HG03280 (cell line): ENCODE data around the gene SLC35F2.
"Not testable (repeated sequence)": the region's sequence is repeated elsewhere in the genome, so short reads cannot be mapped to it uniquely, and the experiment has no call there.

ENCODE experiments used
- ATAC-seq: cut with Tn5 transposase; IDR thresholded peaks from one replicate; pipeline ENCODE4 v1.9.1; 2021; ENCODE audit warnings: mild to moderate bottlenecking, moderate library complexity; ENCODE audit not compliant: unreplicated experiment

The SLC35F2 gene

DNA sequence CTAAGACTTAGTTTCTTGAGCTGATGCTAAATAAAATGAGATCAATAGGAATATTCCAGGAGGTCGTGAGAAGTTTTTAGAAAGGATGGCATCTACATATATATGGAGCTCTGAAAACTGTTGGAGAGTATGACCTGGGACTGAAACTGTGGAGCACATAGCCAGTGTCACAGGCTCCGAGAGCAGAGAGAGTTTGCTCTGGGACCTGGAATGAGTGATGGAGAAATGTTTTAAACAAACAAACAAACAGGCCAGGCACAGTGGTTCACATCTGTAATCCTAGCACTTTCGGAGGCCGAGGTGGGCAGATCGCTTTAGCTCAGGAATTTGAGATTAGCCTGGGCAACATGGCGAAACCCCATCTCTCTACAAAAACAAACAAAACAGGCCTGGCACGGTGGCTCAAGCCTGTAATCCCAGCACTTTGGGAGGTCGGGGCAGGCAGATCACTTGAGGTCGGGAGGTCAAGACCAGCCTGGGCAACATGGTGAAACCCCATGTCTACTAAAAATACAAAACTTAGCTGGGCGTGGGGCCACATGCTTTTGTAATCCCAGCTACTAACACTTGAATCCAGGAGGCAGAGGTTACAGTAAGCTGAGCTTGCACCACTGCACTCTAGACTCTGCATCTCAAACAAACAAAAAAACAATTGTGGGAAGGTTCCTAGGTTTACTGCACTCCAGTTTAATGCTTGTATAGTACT lies 67.1 kb downstream of the SLC35F2 start:
- no peak for ATAC-seq

DNA sequence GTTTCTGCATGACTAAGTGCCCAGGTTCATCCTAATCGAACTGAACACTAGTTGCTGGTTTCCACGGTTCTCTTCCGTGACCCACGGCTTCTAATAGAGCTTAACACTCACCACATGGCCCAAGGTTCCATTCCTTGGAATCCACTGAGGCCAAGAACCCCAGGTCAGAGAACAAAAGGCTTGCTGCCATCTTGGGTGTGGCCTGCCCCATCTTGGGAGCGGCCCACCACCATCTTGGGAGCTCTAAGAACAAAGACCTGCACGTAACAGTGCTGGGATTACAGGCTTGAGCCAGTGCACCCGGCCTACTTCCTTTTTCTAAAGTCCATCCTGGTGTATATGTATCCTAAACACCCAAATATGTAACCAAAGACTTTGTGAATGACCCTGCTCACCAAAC lies 68.8 kb downstream of the SLC35F2 start:
- no peak for ATAC-seq

DNA sequence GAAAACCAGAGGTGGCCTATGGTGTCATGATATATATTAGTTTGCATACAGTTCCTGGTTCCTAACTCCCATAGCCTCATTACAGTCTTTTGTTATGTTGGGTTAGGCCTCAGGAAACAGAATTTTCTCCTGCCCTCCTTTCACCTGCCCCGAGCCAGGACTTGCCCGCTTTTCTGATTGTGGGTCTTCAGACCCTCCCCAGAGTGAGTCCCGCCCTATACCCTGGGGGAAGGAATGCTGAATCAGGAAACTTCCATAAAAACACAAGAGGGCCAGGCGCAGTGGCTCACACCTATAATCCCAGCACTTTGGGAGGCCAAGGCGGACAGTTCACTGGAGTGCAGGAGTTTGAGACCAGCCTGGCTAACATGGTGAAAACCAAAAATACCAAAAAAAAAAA lies 70.9 kb downstream of the SLC35F2 start:
- ATAC-seq: no peak

DNA sequence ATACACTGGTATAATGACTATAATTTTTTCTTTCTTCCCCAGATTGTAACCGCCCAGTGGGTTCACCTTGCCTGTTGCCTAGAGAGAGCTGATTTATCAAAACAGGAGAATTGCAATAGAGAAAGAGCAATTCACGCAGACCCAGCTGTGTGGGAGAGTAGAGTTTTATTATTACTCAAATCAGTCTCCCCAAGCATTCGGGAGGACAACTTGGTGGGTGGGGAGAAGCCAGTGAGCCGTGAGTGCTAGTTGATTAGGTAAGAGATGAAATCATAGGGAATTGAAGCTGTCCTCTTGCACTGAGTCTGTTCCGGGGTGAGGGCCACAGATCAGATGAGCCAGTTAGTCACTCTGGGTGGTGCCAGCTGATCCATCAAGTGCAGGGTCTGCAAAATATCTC lies 73.2 kb downstream of the SLC35F2 start:
- ATAC-seq: no peak

DNA sequence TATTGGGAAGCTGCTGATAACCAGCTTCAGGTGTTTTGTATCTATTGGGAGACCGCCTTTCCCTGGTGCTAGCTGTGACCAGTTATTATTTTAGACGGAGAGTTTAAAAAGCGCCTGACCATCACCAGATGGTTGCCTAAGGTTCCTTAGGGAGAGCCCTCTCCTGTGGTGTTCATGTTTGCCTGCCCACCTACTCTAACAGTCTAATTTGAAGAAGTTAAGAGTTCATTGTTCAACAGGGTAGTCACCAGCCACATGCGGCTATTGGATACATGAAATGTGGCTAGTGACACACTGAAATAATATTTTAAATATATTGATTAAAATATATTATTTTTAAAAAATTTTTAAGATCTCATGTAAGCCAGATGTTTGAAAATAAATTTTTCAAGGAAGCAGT lies 75.5 kb downstream of the SLC35F2 start:
- ATAC-seq: no peak

DNA sequence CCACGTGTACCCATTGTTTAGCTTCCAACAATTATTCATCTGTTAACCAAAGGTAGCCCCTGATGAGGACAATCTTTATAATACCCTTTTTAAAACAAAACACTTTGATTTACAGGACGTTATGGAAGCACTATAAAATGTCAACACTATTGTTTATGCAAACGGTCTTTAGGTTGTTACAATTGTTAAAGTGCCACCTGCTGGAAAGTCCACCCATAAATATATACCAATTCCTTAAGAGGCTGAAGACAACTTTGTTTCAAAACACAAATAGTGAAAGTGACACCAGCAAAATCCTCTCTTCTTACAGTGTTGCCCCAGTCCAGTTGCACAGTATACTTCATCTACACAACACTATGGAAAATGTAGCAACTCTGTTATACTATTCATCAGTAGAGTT lies 77.8 kb downstream of the SLC35F2 start:
- ATAC-seq: no peak

DNA sequence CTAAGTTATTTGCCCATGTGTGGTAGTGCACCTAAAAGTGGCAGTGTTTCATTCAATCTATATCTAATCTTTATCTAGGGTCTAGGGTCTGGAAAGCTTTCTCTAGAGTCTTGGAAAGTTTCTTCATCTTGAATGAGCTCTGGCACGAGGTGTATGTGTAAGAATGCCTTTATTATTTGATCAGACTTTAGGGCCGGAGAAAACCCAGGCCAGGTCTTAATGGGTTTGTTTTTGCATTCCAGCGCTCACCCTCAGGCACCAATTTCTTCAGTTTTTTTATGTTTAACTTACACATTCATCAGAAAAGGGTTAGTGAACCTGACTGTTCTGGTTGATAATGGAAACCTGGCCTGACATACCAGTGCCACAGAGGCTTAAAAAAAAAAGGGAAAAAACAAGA lies 78.5 kb downstream of the SLC35F2 start:
- no peak for ATAC-seq

DNA sequence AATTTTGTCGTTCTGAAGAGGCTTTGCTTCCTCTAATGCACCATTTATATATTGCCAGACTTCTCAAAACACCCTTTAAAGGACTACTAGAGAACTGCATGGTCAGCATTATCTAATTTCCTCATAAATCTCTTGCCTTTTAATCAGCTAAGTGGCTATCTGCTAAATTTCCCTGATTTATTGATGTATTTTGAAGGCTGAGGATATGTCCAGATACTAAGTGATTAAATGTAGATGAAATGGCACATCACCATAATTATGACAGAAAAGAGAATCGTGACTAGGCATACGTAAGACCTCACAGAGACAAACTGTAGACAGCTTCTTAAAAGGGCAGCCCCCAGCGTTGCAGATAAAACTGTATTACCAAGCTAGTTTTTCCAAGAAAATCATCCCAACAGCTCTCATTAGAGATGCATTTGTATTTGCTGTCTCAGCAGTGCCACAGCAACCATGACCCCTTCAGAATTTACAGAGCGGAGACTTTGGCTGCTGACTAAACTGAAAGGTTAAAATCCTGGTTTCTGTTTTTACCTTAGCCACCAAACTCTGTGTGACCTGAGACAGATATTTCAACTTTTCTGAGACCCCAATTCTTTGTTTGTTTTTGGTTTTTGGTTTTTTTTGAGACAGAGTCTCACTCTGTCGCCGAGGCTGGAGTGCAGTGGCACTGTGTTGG lies 79.6 kb downstream of the SLC35F2 start:
- ATAC-seq: no peak

DNA sequence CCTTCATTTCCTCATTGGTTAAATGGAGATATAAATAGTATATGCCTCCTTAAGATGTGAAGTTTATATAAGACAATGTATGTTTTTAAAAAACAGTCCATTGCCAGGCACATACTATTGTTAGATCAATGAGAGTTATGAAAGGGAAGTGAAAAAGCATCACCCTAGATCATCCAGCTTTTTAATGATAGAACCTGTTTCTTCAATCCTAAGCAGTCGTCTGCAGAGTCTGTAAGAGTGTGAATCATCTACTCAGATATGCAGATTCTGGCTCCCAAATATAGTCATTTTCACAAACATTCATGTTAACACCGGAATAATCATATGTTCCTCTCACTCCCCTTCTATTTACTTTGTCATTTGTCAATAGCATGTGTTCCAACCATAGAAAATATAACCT lies 81.5 kb downstream of the SLC35F2 start:
- peak; percentile 60 for ATAC-seq

DNA sequence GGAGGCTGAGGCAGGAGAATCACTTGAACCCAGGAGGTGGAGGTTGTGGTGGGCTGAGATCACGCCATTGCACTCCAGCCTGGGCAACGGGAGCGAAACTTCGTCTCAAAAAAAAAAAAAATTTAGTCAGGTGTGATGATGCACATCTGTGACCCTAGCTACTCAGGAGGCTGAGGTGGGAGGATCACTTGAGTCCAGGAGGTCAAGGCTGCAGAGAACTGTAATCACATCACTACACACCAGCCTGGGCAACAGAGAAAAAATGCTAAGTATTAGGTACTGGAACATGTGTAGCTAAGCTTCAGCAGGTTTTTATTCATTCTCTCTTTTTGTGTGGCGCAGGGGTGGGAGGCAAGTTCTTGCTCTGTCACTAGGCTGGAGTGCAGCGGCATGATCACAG lies 82.5 kb downstream of the SLC35F2 start:
- no peak for ATAC-seq

DNA sequence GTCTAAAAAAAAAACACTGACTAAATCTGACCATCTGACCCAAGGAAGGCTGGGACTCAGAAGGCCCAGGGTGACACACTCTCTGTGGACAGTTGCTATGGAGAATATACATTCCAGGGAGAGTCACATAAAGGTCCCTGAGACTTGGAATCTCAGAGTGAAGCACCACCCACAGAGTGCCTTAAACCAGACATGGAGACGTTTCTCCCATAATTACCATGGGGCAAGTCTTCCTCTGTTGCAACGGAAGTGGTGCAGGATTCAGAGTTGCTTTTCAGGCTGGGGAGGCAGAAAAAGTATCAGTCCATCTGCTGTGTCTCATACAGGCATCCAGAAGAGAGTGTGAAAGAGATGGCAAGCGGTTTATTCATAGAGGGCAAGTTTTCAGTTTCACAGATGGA lies 88.0 kb downstream of the SLC35F2 start:
- ATAC-seq: peak; percentile 27

DNA sequence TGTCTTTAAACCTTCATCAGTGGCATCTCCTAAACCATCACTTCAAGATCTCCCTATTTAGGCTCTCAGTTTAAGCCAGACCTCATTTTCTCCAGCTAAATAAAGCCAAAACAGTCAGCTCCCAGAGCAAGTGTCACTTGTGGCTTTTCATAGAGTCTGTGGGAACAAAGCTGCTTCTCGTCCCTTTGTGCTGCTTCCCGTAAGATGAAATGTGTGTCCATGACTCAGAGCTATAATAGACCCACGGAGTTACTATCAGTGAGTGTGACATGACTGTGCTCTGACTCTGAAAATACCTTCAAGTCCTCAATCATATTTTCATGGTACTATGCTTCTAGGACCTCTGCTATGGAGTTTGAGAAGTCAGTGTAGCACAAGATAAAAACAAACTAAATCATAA lies 89.4 kb downstream of the SLC35F2 start:
- ATAC-seq: no peak

DNA sequence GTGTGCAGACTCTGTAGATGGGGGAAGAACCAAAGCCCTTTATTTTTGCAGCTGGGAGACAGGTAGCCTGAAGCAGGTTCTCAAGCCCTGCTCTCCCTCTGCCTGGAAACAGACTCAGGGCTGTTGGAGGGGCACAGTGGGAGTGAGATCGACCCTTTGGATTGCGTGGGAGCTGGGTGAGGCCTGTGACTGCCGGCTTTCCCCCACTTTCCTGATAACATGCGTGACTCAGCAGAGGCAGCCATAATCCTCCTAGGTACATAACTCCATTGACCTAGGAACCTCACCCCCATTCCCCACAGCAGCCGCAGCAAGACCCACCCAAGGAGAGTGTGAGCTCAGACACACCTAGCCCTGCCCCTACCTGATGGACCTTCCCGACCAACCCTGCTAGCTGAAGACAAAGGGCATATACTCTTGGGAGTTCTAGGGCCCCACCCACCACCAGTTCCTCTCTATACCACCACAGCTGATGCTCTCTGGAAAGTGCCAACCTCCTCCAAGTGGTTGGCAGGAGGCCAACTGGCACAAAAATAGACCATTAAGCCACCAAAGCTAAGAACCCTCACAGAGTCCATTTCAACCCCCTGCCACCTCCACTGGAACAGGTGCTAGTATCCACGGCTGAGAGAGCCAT lies 99.8 kb downstream of the SLC35F2 start:
- not testable (repeated sequence) for ATAC-seq

DNA sequence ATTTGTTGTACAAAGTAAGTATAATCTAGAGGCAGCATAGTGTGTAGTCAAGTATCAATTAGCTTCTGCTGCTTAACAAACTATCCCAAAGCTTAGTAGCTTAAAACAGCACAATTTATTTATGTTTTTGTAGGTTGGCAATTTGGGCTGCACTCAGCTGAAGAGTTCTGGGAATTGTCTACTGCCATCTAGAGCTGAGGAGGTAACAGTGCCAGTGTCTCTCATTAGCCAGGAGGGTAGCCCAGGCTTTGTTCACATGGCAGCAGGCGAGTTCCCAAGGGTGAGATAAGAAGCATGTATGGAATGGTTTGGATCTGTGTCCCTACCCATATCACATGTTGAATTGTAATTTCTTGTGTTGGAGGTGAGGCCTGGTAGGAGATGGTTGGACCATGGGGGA lies 100.9 kb downstream of the SLC35F2 start:
- ATAC-seq: no peak

DNA sequence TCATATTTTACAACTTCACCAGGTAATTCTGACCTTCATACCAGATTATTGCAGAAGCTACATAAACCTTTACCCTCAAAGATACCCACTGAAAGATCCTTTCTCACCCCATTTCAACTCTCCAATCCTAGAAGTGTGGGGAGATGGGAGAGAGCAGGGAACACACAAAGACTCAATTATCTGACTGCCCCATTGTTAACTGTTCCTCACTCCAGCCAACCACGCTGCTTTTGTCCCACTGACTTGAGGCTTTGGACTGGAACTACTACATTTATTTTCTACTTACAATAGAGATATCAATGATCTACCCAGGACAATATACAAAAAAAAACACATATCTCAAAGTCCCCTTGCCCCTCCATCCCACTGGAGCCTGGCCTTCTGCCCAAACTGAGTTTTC lies 102.0 kb downstream of the SLC35F2 start:
- ATAC-seq: no peak

DNA sequence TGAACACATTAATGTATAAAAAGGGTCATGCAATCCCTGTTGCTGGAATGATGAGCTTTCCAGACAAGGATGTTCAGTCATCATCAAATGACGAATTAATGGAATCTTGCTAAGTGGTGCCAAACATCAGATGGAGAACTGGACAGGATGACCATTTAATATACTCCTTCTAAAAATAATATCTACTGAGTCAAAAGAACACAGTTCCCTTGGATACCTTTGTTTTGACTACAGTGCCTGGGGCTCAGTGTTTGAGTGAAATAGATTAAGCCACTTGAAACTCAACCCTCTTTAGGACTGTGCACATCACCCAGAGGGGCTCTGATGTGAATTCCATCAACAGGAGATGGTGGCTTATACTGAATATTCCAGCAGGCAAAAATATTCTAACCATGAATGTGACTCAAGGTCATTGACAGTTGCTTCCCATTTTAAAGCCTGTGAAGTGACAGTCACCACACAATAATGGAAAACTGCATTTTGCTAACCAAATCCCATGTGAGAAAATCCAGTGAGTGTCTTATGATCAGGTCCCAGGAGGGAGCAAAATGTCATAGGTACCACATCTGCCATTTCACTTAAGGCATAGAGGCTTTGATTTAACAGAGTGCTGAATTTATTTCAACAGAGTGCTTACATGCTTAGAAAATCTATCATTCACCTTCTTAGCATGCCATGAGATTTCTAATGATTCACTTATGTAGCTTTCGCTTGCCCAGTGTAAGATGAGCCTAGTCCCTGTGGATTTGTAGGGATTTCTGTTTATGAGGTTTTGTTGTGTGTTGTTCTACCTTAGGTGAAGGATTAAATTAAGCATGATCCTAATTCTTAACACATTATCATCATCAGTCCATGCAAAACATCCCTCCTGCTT lies 105.4 kb downstream of the SLC35F2 start:
- no peak for ATAC-seq

DNA sequence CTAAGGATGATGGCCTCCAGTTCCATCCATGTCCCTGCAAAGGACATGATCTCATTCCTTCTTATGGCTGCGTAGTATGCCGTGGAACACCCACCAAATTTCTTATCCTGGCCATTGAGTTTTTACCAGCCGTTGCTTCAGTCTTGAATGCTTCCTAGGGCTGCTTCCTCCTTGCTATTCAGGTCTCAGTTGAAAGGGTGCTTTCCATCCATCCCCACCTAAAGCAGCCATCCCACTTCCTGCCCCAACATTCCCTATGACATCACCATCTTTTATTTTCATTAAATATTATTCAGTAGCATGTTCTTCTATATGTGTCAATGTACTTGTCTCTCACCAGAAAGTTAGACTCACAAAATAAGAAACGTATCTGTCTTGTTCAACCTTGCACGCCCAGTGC lies 106.1 kb downstream of the SLC35F2 start:
- ATAC-seq: no peak

DNA sequence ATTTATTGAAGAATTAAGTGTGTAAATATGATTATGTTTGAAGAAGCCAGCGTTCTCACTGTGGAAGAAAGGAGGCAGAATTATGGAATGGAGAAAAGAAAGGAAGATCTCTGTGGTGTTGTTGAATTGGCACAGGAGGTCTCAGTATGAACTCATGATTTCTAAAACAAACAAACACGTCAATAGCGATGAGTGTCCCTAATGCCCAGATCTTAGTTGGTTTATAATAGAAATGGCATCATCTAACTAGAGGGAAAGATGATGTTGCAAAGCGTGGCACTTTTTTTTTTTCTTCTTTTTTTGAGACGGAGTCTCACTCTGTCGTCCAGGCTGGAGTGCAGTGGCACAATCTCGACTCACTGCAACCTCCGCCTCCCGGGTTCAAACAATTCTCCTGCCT lies 107.5 kb downstream of the SLC35F2 start:
- ATAC-seq: no peak

DNA sequence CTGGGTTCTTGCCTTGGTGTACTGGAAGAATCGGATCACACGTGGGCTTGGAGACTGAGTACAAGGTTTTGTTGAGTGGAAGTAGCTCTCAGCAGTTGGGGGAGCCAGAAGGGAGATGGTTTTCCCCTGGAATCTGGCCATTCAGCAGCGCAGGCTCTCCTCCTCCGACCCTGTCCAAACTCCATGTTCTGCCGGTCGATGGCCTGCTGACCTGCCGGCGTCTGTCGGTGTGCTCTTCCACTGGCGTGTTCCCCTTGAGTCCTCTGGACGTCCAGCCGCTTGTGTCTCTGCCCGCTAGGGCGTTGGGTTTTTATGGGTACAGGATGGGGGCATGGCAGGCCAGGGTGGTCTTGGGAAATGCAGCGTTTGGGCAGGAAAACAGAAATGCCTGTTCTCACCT lies 108.3 kb downstream of the SLC35F2 start:
- no peak for ATAC-seq

DNA sequence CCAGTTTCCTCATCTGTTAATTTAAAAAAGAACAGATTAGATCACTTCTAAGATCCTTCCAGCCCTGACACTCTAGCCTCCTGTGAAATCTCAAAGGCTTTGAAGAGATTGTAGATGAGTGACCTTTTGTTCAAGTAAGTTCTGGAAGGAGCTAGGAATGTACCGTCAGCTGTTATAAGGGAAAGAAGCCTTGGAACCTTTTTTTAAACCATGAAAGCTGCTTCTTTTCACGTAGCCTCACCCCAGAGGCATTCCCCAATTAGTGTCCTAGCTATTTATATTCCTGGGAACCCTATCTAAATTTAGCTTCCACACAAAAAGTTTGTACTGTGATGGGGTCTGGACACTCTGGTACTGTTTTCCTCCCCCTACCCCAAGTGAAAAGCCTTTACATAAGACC lies 111.0 kb downstream of the SLC35F2 start:
- no peak for ATAC-seq

DNA sequence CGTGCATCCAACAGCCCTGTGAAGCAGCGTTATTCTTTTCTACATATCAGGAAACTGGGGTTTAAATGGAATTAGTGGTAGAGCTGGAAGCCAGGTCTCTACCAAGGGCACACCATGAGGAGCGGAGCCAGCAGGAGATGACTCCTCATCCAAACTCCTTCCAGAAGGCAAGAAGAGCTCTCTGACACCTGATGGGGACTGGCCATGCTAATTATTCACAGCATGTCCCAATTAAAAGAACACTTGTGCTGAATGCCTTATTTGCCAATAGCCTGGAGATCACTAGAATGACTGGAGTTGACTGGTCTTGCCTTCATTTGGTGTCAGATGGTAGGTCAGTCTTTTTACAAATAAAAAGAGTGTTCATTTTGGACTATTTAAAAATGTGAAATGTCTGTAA lies 113.9 kb downstream of the SLC35F2 start:
- ATAC-seq: no peak
